ENCODE results near the gene DGKG.

Gene DGKG

DNA sequence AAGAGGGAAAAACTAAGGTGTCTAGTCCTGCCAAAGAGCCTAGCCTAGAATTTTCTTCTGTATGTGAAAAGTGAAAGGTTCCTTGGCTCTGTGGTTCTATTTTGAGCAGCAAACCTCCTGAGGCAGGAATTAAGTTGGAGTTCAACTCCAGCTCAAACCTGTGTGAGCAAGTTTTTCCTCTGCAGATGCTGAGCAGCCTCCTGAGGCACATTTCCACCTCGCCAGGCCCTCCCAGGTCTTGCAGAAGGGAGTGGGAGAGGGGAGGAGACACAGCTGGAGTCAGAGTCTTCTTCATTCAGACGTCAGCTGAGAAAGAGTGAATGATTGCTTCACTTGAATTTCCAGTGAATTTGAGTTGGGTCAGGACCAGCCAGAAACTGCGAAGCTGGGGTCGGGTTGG, 183.6 kb downstream of the DGKG start:
- no peak for DNase-seq
- TF ChIP-seq, protein P1, sequence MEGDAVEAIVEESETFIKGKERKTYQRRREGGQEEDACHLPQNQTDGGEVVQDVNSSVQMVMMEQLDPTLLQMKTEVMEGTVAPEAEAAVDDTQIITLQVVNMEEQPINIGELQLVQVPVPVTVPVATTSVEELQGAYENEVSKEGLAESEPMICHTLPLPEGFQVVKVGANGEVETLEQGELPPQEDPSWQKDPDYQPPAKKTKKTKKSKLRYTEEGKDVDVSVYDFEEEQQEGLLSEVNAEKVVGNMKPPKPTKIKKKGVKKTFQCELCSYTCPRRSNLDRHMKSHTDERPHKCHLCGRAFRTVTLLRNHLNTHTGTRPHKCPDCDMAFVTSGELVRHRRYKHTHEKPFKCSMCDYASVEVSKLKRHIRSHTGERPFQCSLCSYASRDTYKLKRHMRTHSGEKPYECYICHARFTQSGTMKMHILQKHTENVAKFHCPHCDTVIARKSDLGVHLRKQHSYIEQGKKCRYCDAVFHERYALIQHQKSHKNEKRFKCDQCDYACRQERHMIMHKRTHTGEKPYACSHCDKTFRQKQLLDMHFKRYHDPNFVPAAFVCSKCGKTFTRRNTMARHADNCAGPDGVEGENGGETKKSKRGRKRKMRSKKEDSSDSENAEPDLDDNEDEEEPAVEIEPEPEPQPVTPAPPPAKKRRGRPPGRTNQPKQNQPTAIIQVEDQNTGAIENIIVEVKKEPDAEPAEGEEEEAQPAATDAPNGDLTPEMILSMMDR (IDR thresholded peaks at IDR 0.05; ENCODE audit: low read depth, low read length), result no peak
- Histone ChIP-seq H3K9me3 (no peaks in the 10 kb centered on the region), H3K4me3 (ENCODE audit: low read depth, low read length) (no peak overlapping the region), H3K27me3 (no peaks in the 10 kb centered on the region), H3K4me1 (peaks cover 5% of the 10 kb centered on the region), H3K36me3 (peaks cover 4% of the 10 kb centered on the region; the same call in 1 of the 2 replicates)

DNA sequence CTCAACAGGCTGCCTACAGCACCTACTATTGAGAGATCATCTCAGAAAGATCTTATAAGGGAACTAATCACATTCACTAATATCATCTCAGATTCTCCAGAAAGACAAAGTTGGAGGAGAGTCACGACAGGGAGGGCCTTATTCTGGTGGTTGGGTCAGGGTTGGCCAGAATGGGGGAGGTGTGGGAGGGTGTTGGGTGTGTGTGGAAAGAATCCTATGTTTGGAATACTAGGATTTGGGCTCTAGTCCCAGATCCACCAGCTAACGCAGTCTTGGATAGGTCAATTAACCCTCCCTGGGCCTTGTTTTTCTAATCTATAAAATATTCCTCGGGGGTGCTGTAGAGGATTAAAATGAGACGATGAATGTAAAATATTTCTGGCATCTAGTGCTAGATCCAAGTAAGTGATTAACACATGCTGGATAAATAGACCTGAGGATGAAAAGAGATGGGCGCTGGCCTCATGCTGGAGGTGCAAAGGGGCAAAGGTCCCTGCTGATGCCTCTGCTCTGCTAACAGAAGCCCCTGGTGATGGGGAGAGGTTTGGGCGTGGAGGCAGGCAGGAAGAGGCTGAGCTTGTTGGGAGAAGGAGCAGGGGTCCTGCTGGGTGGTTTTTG, 185.6 kb downstream of the DGKG start:
- Histone ChIP-seq H3K36me3 (peaks cover 3% of the 10 kb centered on the region; the same call in 1 of the 2 replicates), H3K4me3 (ENCODE audit: low read depth, low read length) (no peak overlapping the region), H3K4me1 (no peaks in the 10 kb centered on the region), H3K27me3 (no peaks in the 10 kb centered on the region), H3K9me3 (no peaks in the 10 kb centered on the region)
- TF ChIP-seq, protein P1 (IDR thresholded peaks at IDR 0.05; ENCODE audit: low read depth, low read length), result no peak
- DNase-seq, result no peak

DNA sequence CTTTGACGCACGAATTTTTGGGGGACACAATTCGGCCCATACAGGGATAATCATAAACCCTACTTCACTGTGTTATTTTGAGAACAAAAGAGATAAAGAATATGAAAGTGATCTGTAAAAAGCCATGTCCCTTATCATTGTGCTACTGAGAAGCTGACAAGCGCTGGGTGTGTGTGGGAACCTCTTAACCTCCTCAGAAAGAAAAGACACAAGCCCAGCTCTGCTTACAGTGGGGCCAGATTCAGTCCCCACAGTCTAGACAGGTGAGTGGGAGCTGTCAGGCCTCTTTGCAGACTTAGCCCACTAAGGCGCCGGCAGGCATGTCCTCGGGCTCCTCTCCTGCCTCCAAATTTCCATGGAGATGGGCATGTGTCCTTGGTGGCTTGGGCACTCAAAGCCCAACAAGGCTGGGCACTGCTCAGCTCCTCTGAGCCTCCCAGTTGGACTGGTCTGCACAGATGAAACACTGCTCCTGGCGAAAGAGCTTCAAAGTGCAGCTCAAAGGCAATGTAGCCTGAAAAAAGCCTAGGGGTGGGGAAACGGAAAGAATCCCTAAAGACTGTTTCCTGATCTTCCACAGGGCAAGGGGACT, 188.7 kb downstream of the DGKG start:
- H3K4me1 ChIP-seq, result no peaks in the 10 kb centered on the region
- no peak for DNase-seq
- TF ChIP-seq, protein P1 (IDR thresholded peaks at IDR 0.05; ENCODE audit: low read depth, low read length), result no peak

DNA sequence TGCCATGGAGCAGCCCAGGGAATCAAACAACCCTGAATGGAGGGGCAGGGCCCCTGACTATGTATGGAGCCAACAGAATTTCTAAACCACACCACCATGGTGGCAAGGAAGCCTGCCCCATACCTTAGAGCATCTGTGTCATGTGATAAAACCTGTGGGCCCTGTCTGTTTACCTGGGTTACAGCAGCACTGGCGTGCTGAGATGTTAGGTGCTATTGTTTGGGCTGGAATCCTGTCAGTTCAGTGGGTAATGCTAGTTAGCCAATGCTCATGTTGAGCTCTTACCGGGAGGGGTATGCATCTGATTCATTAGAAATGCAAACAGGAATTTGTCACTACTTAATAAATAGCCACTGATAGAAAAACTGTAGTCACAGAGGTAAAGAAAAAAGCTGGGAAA, 189.7 kb downstream of the DGKG start:
- no peaks in the 10 kb centered on the region for H3K9me3 ChIP-seq
- no peak for DNase-seq

More for the DNA sequence above, 188.7 kb downstream of the DGKG start:
- H3K36me3 ChIP-seq, result peaks cover 3% of the 10 kb centered on the region; the same call in 1 of the 2 replicates
- no peak overlapping the region for H3K4me3 ChIP-seq (ENCODE audit: low read depth, low read length)
- H3K9me3 ChIP-seq, result no peaks in the 10 kb centered on the region
- no peaks in the 10 kb centered on the region for H3K27me3 ChIP-seq

DNA sequence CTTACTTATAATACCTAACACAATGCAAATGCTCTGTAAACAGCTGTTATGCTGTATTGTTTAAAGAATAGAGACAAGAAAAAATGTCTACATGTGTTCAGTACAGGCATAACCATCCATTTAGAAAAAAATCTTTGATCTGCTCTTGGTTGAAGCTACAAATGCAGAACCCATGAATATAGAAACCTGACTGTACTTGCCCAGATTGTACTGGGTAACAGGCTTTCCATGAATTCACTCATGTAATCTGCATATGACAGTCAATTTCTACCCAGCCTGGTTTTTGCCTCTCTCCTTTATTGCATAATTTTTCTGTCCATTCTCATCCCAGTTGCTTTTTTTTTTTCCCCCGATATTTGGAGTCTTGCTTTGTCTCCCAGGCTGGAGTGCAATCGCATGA, 190.5 kb downstream of the DGKG start:
- no peak for DNase-seq
- no peak overlapping the region for H3K4me3 ChIP-seq (ENCODE audit: low read depth, low read length)
- no peaks in the 10 kb centered on the region for H3K4me1 ChIP-seq
- no peaks in the 10 kb centered on the region for H3K9me3 ChIP-seq
- no peaks in the 10 kb centered on the region for H3K27me3 ChIP-seq
- TF ChIP-seq, protein P1 (IDR thresholded peaks at IDR 0.05; ENCODE audit: low read depth, low read length), result no peak
- 0 out of 2 replicates have a peak, but pooled peaks cover 3% of the 10 kb centered on the region for H3K36me3 ChIP-seq

More for the DNA sequence above, 189.7 kb downstream of the DGKG start:
- H3K4me1 ChIP-seq, result no peaks in the 10 kb centered on the region
- TF ChIP-seq, protein P1 (IDR thresholded peaks at IDR 0.05; ENCODE audit: low read depth, low read length), result no peak
- H3K4me3 ChIP-seq (ENCODE audit: low read depth, low read length), result no peak overlapping the region
- H3K27me3 ChIP-seq, result no peaks in the 10 kb centered on the region
- 0 out of 2 replicates have a peak, but pooled peaks cover 3% of the 10 kb centered on the region for H3K36me3 ChIP-seq

DNA sequence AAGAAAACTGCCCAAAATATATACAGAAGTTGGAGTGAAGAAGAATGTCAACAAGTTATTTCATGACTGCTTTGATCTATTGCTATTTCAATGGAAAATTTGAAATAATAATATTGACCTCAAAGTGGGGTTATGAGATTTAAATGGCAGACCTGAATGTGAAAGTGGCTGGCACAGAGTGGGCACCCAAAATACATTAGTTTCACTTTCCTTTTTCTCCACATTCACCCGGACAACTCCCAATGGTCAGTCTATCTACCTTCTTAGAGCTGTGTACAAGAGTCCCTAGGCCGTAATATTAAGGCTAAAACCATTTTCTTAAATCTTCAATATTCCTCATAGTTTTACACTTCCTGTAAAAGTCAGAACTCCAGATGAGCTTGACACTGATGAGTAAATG, 191.5 kb downstream of the DGKG start:
- TF ChIP-seq, protein P1 (IDR thresholded peaks at IDR 0.05; ENCODE audit: low read depth, low read length), result no peak
- no peaks in the 10 kb centered on the region for H3K9me3 ChIP-seq
- no peak overlapping the region for H3K4me3 ChIP-seq (ENCODE audit: low read depth, low read length)
- H3K27me3 ChIP-seq, result no peaks in the 10 kb centered on the region
- 0 out of 2 replicates have a peak, but pooled peaks cover 3% of the 10 kb centered on the region for H3K36me3 ChIP-seq
- no peaks in the 10 kb centered on the region for H3K4me1 ChIP-seq
- DNase-seq, result no peak

Measured in BE2C (cell line).